NCI-H748 (cell line): Measurements from ENCODE around the gene NR0B2.
"Not testable (repeated sequence)": the region's sequence is repeated elsewhere in the genome, so short reads cannot be mapped to it uniquely, and the experiment has no call there.

ENCODE experiments used
- DNase-seq: peaks from one replicate; lab custom pipeline; 2025; ENCODE audit not compliant: unreplicated experiment; lab: John Stamatoyannopoulos, UW

NR0B2 gene

GRCh38 chr1:26894263-26894662 is 19.5 kb downstream of the NR0B2 start:
- no peak for DNase-seq

GRCh38 chr1:26890467-26890796 is 23.3 kb downstream of the NR0B2 start:
- no peak for DNase-seq

GRCh38 chr1:26889551-26890466 is 24.0 kb downstream of the NR0B2 start, which contains the start of gene GPN2:
Gene GPN2, minus strand, starts transcription at chr1:26890283. Its CDS starts 187 bp downstream, at chr1:26890096.
- DNase-seq = peak; percentile 84

DNA sequence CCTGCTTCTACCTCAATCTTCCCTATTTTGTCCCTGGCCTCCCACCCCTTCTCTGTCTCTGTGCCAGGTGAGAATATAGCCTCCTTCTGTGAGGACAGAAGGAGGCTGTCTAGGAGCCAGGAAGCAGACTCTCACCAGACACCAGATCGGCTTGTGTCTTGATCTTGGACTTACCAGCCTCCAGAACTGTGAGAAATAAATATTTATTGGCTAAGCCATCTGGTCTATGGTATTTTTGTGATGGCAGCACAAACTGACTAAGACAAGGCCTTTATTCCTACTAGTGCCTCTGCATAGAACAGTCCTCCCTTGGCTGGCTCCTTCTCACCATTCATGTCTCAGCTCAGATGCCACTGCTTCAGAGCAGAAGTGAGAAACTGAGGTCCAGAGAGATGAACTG is 25.5 kb downstream of the NR0B2 start:
- DNase-seq = no peak

GRCh38 chr1:26887125-26887524 is 26.6 kb downstream of the NR0B2 start:
- DNase-seq = no peak

DNA sequence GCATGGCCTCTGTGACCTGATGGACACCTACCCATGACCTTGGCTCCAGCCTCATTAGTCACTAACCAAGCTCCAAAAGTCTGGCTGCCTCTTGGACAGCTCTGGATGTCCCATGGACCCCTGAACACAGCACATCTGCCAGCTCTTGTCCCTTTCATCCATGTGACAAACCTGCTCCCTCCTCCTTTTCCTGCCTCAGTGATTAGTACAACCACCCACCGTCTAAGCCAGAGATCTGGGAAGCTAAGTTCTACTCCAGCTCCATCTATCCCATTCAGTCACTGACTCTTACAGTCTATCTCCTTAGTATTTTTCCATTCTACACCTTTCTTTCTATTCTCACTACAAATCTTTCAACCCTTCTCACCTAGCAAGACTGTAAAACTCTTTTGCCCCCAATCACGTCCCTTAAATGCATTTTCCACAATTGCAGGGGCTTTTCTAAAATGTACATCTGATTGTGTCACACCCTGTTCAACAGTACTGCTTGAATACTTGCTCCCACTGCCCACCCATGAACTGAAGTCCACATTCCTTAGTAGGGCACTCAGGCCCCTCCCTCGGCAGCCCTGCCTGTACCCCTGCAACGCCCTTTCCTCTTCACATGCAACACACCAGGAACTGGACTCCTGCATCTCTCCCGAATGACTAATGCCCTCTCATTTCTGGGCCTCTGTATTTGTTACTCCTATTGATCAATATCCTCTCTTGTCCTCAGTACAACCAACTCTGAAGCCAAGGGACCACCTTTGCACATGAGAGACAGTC is 30.9 kb downstream of the NR0B2 start:
- DNase-seq = no peak

DNA sequence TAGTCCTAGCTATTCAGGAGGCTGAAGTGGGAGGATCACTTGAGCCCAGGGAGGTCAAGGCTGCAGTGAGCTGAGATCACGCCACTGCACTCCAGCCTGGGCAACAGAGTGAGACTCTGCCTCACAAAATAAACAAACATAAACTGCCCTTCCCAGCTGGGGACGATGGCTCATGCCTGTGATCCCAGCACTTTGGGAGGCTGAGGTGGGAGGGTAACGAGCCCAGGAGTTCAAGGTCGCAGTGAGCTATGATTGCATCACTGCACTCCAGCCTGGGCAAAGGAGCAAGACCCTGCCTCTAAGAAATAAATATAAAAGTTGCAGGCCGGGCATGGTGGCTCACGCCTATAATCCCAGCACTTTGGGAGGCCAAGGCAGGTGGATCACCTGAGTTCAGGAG is 32.2 kb downstream of the NR0B2 start:
- DNase-seq = not testable (repeated sequence)

- no peak for DNase-seq
Observed at GRCh38 chr1:26879793-26880192, 34.0 kb downstream of the NR0B2 start.

DNA sequence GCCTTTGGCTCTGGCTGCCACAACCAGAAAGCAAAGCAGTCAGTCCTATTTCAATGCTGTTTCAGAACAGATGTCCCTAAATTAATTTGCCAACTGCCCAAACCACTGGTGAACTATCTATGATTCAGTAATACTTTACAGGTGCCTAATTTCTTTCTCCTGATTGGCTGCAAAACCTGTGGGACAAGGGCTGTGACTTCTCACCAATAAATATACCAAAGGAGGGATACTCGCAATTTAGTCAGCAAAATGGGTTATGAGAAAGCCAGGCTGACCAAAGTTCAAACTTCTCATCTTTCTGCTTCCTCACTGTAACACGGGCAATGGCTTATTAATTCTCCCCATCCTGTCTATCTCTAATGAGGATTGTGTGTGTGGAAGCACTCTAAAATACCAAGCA is 36.4 kb downstream of the NR0B2 start:
- no peak for DNase-seq

GRCh38 chr1:26874896-26875295 is 38.9 kb downstream of the NR0B2 start:
- no peak for DNase-seq

GRCh38 chr1:26873097-26873496 is 40.7 kb downstream of the NR0B2 start:
- DNase-seq = not testable (repeated sequence)

DNA sequence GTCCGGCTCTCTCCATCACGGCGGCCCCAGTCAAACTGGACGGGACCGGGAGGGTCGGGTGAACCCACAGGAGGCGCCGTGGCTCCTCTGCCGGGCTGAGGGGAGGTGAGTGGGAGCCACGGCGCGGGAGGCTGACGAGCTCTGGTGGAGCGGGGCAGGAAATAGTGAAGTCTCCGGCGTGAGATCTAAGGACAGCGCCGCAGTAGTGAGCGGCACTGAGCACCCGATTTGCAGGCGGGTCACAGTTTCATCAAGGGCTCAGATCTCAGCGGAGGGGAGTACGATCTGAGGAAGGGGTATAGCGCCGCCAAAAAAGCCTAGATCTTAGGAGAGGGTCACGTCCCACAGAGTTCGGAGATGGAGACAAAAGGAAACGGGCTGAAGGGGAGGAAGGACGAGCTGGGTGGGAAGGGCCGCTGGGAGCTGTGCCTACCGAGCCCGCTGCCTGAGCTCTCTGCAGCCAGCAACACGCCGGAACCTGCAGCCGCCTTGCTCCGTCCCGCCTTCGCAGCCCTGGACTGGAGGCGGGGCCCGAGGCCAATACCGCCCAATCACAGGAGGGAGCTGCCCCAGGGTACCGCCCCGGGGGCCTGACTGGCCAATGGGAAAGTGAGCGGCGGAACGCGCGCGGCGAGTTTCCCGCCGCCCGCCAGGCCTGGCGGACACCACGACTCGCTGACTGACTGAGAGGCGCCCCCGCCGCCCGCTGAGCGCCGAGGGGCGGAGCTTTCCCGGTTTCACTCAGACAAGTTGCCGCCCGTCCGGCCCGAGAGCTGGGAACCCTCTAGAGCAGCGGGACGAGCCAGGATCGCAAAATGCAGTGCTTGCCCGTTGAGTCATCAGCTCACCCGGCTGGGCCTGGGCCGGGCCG is 48.9 kb downstream of the NR0B2 start:
- DNase-seq = peak; percentile 96

- DNase-seq = peak; percentile 43
Observed at GRCh38 chr1:26863685-26864077, 50.1 kb downstream of the NR0B2 start.

DNA sequence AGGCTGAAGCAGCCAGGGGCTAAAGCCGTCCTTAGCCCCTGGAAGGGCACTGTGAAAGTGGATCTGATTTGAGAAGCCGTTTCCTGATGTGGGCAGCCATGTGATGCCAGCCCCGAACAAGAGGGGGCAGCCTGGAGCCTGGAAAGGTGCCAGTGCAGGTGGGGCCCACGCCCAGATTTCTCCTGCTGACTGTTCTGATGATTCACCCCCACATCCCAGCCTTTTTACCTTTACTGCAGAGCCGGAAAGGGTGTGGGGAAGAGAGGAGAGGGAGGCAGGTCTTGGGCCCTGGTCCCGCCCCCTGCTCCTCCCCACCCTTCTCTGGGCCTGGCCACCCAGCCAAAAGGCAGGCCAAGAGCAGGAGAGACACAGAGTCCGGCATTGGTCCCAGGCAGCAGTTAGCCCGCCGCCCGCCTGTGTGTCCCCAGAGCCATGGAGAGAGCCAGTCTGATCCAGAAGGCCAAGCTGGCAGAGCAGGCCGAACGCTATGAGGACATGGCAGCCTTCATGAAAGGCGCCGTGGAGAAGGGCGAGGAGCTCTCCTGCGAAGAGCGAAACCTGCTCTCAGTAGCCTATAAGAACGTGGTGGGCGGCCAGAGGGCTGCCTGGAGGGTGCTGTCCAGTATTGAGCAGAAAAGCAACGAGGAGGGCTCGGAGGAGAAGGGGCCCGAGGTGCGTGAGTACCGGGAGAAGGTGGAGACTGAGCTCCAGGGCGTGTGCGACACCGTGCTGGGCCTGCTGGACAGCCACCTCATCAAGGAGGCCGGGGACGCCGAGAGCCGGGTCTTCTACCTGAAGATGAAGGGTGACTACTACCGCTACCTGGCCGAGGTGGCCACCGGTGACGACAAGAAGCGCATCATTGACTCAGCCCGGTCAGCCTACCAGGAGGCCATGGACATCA is 50.7 kb downstream of the NR0B2 start, which contains the start of gene SFN:
Gene SFN, plus strand, starts transcription at position 369 of the 904 bp plus-strand sequence. Its CDS starts 64 bp downstream, at position 433.
- peak; percentile 95 for DNase-seq

DNA sequence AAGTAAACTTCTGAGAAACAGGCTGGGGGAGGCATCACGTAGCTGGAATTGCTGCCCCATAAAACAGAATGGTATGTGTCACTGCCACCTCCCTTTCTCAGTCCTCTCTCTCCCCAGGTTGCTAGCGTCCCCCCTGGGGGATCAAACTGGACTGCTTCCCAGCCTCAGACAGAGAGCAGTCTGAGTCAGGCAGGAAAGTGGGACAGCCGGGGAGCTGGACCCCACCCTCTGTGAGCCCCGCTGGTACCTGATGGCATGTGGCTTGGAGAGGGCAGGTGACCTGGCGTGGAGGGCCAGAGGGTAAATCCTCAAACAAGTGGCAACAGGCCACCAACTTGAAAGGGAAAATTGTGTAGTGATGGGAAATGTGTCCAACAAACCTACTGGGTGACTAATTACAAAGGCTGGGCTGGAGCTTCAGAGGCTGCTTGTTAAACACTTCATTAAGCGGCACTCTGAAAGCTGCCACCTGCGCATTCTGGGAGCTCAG is 51.8 kb downstream of the NR0B2 start:
- no peak for DNase-seq
